ENCODE measurements around the gene ZNF621.
"Not testable (repeated sequence)": the region's sequence is repeated elsewhere in the genome, so short reads cannot be mapped to it uniquely, and the experiment has no call there.

ZNF621 gene

DNA sequence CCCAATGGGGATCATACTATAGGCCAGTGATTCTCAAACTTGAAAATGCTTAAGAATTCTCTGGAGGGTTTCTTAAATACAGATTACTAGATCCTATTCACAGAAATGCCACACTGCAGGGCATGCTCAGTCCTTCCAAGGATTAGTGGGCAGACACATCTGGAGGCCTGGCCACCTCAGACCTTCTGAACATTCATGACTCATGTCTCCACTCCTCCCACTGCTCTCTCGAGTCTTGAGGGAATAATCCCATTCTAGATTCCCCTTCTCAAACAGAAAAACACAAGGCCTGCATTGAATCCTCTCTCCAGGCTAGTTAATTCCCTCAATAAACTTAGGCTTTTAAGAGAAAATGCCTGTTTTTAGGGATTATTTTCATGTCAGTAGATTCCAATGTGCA is 22.1 kb downstream of the ZNF621 start:
- DNase-seq: no peak

DNA sequence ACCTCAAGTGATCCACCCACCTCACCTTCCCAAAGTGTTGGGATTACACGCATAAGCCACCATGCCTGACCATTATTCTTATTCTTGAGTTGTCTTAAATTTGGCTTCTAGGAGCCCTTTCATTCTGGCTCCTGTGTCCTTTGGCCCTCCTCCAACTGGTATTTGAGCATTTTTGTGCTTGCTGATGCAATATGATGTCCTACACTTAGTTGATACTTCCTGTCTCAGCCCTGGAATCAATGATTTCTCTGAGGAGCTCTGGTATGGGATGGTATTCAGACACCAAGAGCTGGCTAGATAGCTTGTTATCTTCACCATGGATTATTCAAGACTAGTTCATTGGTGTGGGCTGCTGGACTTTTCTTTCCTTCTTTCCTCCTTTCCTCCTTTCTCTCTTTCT is 25.4 kb downstream of the ZNF621 start:
- DNase-seq: no peak

DNA sequence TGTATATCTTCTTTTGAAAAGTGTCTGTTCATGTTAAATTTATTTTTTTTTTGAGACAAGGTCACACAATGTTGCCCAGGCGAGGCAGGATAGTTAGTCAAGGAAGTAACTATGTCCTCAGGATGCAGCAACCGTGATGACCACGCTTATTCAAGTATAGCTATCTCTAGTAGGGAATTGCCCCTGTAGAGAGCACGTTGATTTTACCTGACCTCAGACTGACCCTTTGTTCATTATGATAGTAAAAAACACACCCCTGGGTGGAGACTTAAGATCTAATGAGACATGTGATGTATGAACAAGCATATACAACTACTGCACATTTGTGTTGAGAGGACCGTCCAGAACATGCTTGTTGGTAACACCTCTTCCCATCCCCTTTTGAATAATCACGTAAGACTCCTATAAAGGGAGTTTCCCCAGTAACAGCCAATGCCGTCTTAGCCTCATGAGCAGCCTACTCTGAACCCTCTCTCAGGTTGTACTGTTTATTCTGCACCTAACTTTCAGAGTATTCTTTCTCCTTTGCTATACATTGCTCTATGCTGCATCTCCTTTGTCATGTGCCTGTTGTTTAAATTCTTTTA is 32.9 kb downstream of the ZNF621 start:
- no peak for DNase-seq

DNA sequence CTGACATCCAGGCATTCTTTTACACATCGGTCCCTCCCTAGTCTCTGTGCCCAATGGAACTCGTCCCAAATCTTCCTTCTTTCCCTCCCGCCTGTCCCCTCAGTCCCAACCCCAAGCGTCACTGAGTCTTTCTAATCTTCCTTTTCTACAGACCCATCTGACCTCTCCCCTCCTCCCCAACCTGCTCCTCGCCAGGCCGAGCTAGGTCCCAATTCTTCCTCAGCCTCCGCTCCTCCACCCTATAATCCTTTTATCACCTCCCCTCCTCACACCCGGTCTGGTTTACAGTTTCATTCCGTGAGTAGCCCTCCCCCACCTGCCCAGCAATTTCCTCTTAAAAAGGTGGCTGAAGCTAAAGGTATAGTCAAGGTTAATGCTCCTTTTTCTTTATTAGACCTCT is 37.7 kb downstream of the ZNF621 start:
- not testable (repeated sequence) for DNase-seq

DNA sequence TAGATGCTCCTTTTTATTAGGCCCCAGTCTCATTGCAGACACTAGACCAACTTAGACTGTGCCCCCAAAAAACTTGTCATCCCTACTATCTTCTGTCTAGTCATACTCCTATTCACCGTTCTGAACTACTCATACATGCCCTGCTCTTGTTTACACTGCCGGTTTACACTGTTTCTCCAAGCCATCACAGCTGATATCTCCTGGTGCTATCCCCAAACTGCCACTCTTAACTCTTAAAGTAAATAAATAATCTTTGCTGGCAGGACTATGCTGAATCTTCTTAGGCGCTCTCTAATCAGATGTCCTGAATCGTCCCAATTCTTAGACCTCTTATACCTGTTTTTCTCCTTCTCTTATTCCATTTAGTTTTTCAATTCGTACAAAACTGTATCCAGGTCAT is 40.9 kb downstream of the ZNF621 start:
- not testable (repeated sequence) for DNase-seq

DNA sequence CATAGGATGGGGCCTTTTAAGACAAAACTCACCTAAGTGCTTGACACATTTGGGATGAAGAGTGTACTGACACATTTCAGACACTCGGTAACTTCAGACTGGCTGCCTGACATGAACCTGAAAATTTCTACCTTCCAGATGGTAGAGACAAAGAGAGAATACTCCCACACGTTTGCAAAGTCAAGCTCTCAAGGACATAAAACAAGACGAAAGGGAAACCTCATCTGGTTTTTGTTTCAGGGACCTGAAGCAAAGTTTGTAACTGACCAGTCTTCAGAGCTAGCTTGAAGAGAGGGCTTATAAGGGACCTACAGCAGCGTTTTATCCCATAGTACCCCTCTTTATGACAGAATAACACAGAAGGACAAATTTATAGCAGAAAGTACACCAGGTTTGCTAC is 41.9 kb downstream of the ZNF621 start:
- DNase-seq: no peak

DNA sequence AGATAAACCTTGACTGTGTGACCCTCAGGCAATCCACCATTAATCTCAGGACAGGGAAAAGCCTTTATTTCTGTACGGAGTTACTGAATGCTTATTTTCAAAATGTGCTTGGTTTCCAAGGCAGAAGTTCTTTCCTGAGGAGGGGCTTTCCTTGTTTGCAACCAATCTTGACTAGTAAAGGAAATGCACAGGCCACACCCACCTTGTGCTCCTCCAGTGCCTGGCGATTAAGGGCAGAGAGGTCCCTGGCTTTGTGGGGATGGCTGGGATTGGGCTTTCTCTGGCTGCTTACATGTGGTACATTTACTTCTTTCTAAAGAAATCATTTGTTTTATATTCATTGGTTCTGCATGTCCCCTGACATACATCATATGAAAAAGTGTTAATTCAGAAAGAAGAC is 47.8 kb downstream of the ZNF621 start:
- DNase-seq: no peak

DNA sequence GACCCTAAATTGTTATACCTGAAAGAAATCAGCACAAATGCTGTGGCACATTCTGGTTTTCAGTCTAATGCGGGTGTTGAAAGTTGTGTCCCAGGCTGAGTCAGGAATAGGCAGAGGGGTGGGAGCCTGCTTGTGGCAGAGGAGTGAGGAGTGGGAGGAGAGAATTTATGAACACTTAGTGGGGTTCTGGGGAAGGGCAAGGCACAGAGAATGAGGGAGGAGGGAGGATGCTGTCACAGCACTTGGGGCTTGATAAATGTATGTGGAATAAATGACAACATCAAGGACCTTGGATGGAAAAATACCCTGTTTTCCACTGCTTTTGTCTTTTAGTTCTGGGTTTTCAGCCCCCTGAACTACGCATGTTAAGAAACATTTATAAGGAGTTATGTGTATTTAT is 49.3 kb downstream of the ZNF621 start:
- DNase-seq: no peak

DNA sequence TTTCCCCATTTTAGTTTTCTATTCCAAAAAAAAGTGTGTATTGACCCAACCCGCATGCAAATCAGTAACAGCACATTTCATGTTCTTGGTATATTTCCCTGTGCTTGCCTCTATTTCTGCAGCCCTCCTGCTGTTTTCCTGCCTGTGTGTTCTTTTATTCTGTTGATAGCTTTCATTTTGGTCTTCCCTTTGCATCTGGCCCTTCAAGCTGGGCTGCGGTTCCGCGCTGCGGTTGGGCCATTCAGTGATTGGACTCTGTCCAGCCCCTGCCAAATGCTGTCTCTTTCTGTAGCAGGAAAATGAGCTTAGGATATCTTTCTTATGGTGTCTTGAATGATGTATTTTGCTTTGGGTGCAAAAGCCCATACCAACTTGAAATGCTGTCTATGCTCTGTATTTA is 49.9 kb downstream of the ZNF621 start:
- no peak for DNase-seq

DNA sequence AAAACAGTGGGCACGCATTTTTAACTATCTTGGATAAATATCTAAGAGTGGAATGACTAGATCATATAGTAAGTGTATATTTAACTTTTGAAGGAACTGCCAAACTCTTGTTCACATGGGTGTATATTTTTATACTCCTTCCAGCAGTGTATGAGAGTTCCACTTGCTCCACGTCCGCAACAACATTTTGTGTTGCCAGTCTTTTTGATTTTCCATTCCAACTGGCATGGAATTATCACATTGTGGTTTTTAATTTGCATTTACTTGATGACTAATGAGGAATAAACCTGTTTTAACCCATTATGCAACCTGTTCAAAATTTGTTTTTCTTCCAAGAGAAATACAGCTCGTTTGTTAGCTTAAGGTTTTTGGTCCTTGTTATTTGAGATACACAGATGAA is 51.6 kb downstream of the ZNF621 start:
- DNase-seq: no peak

DNA sequence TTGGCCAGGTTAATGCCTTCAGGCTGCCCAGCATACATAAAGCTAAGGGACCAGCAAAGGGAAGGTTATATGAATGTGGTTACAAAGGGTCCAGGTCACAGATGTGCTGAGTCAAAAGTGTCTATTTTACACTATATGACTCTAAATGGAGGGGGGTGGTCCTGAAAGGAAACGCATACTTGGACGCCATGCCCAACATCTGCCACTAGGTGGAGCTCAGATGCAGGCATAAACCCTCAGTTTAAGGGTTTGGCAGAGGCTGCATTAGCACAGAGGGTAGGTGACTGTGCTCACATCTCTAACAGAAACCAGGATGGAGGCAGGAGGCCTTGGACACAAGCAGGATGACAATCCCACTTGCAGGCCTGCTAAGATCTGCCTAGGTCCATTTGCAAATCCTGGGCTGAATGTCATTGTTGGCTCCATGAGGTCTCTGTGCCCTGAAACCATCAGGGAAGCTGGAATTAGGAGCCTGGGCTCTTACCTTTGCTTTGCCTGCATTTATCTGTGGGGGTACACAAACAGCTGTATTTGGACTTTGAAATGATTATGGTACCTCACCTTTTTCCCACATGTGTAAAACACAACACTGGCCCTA is 55.8 kb downstream of the ZNF621 start:
- DNase-seq: peak; percentile 63

DNA sequence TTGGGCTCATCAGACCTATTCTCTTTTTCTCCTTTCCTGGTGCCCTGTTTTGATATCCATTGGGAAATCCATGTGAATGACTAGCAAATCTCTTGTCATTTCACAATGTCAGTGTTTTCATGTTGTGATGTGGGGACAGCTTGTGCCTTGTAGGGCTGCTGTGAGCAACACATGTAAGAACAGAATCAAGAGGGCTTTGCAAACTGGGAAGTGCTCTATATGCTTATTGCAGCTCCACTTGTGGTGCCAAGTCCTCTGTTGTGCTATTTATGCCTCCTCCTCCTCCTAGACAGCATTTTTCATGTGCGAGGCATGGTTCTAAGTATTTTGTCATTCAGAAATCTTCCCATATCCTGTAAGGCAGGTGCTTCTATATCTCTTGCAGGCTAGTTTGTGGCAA is 56.4 kb downstream of the ZNF621 start:
- no peak for DNase-seq

DNA sequence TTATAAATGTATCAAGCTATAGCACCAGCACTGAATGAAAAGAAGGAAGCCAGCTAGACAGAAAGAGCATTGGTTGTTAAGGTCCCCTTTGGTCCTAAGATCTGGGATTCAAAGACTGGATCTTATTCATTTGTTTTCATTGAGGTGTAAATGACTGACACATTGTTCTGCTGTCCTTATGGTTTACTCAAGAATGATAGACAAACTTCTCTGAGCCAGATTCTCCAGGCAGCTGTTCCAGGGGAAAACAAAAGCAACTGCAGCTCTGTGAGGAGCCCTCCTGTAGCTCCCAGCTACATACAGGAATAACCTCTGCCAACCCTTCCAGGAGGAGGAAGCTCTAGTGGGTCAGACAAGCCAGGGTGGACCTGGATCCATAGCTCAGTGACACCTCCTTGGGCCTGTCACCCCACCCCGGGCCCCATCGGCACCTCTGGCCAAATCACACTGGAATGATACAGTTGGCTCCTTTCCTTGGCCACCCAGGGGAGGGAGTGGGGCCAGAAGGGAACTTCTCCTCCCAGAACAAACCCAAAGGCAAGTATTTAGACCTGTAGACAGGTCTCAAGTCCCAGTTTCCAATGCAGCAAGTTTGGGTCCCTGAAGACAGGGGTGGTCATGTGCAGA is 57.8 kb downstream of the ZNF621 start:
- no peak for DNase-seq

DNA sequence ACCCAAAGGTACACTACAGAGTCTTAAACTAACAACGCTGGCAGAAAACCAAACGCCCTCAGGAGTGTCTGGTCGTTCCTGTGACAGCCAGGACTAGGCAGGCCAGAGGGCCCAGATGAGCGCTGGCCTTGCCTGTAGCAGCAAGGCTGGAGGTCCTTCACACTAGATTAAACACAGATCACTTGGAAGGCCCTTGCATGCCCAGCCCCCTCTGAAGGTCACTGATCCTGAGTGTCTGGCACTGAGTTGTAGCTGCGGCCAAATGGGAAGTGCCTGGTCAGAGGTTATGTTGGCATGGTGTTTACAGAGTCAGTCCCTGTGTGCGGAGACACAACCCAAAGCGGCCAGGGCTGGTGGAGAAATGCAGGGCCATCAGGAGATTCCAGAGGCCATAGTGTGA is 58.9 kb downstream of the ZNF621 start:
- no peak for DNase-seq

DNA sequence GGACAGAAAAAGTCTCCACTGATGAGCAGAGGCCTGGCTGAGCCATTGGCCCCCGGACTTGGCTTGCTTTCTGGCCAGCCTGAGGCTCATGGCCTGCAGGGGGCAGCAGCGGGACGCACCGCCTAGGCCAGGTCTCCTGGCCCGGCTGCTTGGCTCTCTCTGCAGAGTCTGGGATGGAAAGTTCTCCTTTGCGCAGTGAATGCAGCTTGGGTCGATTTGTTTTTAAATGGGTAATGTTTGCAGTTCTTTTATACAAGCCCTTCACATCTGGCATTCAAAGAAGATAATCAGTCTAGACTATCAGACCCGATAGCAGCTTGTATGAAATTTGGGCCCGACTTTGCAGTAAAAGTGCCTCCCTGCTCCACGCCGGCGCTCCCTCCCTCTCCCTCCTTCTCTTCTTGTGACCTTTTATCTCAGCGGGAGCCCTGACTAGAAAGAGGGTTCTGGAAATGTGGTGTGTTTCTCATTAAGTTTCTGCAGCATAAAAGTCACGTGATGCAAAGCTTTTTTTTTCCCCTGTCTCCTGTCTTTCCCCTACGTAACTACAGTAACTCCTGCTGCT is 59.9 kb downstream of the ZNF621 start:
- DNase-seq: peak; percentile 75

DNA sequence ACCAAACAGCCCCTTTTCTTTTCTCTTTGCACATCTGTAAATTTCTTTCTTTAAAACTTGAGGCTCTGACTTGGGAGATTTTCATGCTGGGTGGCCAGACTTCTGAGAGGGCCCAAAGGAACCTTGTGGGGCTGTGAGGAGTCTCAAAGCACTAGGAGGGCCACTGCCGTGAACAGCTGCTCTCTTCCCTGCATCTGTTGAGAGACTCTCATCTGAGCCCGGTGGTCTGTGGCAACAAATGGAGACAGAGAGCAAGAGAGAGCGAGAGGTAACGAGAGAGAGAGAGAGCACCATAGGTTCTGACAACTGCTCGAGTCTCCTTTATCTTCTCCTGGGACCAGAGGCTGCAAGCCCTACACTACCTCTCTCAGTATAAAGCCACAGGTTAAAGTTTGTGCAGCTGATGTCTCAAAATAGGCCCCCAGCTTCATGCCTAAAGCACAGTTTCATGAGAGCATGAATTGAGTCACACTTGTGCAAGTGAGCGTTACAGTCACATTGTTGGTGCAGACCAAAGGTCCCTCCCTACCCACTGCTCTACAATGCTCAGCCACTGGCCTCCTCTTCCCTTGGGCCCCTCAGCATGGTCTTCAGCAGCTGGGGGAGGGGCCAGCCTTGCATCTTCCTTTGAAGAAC is 60.7 kb downstream of the ZNF621 start:
- DNase-seq: no peak

DNA sequence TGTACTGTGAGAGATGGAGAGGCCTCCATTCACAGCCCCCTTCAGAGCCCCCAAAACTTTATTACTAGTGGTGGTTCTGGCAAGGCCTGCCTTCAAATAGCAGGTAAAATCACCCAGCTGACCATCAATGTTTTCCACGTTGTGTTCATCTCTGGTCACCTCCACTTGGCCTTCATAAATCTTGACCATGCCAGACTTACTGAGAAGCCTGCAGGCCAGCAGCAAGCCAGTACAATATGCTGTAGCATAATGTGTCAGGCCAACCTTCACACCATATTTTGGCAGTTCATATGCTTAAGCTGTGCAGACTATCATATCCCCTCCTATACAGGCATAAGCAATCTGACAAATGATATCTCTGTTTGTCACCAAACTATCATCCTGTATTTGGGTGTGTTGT is 62.1 kb downstream of the ZNF621 start:
- DNase-seq: no peak

DNA sequence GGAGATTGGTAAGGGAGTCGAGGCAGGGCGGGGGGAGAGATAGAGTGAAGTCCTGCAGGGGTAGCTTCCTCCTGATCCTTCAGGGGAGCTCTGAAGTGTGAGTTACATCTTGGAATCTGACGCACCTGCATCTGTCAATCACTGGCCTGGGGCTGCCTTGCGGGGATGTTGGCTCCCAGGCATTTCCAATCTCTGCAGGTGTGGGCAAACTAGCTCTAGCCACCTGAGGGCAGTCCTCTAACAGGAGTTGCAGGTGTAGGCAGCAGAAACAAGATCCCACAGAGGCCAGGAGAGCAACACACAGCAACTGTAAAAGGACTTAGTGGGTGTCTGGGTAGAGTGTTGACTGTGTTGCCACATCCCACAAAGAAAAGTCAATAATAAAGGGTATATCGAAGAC is 63.6 kb downstream of the ZNF621 start:
- no peak for DNase-seq
